Pons (tissue), 1 donor: Measurements from ENCODE around the gene HTR3E.
"Not testable (repeated sequence)": the region's sequence is repeated elsewhere in the genome, so short reads cannot be mapped to it uniquely, and the experiment has no call there.

ENCODE experiments used
- DNase-seq: peaks from one replicate; pipeline ENCODE4 v3.0.0-alpha.2; 2016; ENCODE audit warnings: low spot score

The HTR3E gene, protein sequence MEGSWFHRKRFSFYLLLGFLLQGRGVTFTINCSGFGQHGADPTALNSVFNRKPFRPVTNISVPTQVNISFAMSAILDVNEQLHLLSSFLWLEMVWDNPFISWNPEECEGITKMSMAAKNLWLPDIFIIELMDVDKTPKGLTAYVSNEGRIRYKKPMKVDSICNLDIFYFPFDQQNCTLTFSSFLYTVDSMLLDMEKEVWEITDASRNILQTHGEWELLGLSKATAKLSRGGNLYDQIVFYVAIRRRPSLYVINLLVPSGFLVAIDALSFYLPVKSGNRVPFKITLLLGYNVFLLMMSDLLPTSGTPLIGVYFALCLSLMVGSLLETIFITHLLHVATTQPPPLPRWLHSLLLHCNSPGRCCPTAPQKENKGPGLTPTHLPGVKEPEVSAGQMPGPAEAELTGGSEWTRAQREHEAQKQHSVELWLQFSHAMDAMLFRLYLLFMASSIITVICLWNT

GRCh38 chr3:184096811-184097383, at the start of gene HTR3E:
Gene HTR3E (plus strand): TSS chr3:184097064. CDS start chr3:184097530, 466 bp downstream.
- DNase-seq = no peak

DNA sequence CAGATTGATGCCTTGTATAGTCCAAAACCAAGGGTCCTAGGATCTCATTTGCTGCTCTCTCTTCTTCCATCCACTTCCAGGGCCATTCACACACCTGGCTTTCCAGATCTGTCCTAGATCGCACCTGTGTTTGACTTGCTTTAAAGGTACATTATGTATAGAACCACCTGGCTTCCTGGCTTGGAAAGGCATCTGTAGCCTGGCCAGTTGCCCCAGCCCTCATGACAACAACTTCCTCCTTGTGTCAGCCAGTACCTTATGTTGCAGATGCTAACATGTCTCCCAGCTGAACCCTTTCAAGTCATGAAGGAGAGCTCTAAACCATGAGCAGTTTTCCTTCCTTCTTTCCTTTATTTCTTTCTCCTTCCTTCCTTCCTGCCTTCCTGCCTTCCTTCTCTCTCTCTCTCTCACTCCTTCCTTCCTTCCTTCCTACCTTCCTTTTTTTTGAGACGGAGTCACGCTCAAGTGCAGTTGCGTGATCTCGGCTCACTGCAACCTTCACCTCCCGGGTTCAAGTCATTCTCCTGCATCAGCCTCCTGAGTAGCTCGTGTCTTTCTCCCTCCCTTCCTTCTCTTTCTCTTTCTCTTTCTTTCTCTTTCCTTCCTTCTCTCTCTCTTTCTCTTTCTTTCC, 46.5 kb upstream of the HTR3E start:
- no peak for DNase-seq

- no peak for DNase-seq
These were observed 44.1 kb upstream of the HTR3E start, which contains the start of gene HTR3C for GRCh38 chr3:184052767-184053166. Gene HTR3C (plus strand): TSS chr3:184053047. CDS start chr3:184053081, 34 bp downstream.

- DNase-seq = no peak
These were observed 38.8 kb upstream of the HTR3E start for GRCh38 chr3:184058029-184058428.

GRCh38 chr3:184059424-184059823, 37.4 kb upstream of the HTR3E start:
- DNase-seq = no peak

GRCh38 chr3:184062637-184063036, 34.2 kb upstream of the HTR3E start:
- DNase-seq = no peak

DNA sequence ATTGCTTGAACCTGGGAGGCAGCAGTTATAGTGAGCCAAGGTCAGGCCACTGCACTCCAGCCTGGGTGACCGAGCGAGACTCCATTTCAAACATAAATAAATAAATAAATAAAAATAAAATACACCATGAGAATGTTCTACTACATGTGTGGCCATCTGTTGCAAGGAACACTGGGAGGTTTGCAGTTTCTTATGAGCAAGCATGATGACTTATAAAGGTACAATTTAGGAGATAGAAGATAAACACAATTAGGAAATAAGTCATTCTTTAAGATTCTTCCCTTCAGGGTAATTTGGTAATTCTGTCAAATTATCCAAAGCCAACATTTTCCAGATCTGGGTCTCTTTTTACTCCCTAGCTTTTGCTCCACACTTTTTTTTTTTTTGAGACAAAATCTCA, 30.7 kb upstream of the HTR3E start:
- no peak for DNase-seq

- DNase-seq = no peak
These were observed 29.2 kb upstream of the HTR3E start for GRCh38 chr3:184067573-184068055.

DNA sequence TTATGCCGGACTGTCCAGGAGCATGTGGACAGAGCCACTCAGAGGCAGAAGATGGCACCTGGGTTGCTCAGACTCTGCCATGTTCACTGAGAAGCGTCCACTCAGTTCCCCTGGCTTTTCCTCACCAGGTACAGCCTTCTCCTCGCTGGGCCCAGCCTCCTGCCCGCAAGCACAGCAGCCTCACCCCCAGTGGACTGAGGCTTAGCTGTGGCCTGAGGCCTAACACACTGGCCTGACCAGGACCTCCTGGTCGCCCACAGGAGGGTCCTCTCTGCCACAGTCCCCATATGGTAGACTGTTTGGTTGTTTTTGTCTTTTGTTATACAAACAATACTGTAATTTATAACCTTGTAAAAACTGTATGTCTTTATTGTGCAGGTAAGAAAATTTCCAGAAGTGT, 28.5 kb upstream of the HTR3E start:
- DNase-seq = no peak

DNA sequence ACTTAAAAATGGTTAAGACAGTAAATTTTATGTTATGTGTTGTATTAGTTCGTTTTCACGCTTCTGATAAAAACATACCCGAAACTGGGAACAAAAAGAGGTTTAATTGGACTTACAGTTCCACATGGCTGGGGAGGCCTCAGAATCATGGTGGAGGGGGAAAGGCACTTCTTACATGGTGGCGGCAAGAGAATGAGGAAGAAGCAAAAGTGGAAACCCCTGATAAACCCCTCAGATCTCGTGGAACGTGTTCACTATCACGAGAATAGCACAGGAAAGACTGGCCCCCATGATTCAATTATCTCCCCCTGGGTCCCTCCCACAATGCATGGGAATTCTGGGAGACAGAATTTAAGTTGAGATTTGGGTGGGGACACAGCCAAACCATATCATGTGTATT, 25.7 kb upstream of the HTR3E start:
- not testable (repeated sequence) for DNase-seq

- DNase-seq = no peak
These were observed 23.2 kb upstream of the HTR3E start for GRCh38 chr3:184073621-184074020.

GRCh38 chr3:184075901-184076300, 21.0 kb upstream of the HTR3E start:
- no peak for DNase-seq

- no peak for DNase-seq
These were observed 19.0 kb upstream of the HTR3E start for GRCh38 chr3:184077881-184078280.

GRCh38 chr3:184078851-184079250, 18.0 kb upstream of the HTR3E start:
- DNase-seq = no peak

DNA sequence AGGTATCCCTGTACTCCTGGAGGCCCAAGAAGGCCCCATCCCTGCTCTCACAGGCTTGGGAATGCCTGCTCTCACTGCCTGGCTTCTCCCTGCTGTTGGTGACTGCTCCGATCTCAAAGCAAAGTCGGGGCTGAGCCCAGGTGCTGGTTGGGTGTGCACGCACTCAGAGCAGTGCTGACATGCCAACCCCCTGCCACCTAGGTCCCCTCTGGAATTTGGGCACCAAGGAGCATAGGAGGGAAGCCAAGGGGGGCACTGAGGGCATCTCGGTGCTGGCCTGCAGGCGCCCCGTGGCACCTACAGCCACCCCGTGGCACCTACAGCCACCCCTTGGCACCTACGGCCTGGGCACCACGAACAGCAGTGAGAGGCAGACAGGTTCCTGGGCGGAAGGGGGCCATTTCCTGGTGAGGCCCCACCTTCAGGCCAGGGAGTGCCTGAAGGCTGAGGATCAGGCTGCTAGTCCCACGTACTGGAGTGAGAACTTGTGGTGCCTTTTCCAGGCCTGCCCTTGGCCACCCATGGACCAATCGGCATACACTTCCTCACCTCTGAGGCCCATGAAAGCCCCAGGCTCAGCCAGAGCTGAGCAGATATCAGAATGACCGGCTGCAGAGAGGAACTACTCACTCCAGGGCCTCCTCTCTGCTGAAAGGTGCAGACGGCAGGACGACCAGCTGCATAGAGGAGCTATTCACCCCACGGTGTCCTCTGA, 15.6 kb upstream of the HTR3E start:
- DNase-seq = no peak

DNA sequence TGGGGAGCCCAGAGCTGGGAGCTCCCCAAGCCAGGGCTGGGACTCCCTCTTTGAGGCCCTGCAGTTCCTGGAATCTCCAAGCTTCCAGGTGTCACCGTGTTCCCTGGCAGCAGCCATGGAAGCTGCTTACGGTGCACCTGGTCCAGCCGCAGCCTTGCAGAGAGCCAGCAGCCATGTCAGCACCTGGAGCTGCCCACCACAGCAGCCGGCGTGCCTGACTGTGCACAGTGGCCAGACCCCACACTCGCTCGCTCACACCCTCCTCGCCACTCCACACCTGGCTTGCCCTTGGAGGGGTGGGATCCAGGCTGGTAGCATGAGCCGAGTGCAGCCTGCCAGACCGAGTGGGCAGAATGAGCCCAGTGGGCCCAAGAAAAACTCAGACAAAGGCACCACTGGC, 14.8 kb upstream of the HTR3E start:
- DNase-seq = no peak

DNA sequence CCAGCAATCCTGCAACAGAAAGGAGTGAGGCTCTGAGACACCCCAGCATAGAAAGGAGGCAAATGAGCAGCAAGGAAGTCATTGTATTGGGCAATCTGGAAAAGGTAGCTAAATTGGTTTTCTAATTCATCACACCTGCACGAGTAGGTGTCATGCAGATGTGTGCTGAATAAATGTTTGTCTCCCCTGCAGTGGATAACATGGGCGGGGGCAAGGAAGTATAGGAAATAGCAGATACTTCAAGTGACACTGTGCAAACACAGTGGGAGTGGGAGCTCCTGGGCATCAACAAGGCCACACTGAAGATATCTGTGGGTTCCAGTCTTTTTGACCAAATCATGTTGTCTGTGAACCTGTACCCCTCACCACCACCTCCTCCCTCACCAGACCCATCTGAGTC, 14.4 kb upstream of the HTR3E start:
- DNase-seq = no peak

DNA sequence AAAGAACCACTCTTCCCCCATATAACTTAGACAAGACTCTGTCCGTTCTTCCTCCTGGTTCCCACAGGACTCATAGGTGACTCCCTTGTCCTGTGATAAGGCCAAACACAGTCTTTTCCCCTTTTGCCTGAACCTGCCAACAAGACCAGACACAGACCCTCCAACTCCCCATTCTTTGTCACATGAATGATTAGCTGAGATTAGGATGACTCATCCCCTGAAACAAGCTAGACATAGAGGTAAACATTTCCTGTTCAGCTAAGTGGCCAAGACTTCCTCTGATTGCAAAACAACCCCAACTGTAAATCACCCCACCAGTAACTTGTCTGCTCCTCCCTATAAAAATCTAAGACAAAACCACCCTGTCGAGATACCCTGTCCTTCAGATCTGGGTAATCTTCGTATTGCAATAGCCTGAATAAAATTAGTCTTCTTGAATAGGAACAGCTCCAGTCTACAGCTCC, 11.4 kb upstream of the HTR3E start:
- DNase-seq = no peak

GRCh38 chr3:184092199-184092598, 4.7 kb upstream of the HTR3E start:
- DNase-seq = no peak

- DNase-seq = no peak
These were observed 692 bp downstream of the HTR3E start for GRCh38 chr3:184097556-184097955.

- DNase-seq = no peak
These were observed 3.2 kb downstream of the HTR3E start for GRCh38 chr3:184099806-184100686.
